IPS-NIHi7 (cell line): Measurements from ENCODE around the gene RHPN2.
"Not testable (repeated sequence)": the region's sequence is repeated elsewhere in the genome, so short reads cannot be mapped to it uniquely, and the experiment has no call there.

Source experiments
- DNase-seq: peaks from one replicate; pipeline ENCODE4 v3.0.0; 2012; ENCODE audit warnings: mixed read lengths; ENCODE audit errors: extremely low spot score

The RHPN2 gene

DNA sequence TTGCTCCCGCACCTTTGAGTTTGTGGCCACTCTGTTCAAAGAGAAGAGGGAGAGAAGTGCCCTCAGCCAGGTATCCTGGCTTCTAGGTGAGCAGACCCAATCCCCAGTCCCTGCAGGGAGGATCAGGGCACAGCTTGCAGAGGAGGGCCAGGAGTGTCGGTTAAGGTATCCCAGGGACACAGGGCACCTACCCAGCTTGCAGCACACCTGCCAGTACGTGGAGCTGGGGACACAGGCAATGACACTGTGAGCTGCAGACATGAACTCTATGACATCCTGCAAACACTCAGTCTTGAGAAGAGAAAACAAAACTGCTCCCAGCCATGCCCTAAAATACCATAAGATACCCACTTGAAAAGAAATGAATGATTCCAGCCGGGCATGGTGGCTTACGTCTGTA, 38.1 kb downstream of the RHPN2 start:
- not testable (repeated sequence) for DNase-seq

GRCh38 chr19:33025468-33026238, 39.0 kb downstream of the RHPN2 start:
- DNase-seq: not testable (repeated sequence)

GRCh38 chr19:33024398-33024797, 40.3 kb downstream of the RHPN2 start:
- no peak for DNase-seq

- DNase-seq: peak; percentile 81
Observed at GRCh38 chr19:33022472-33023116, 42.1 kb downstream of the RHPN2 start.

DNA sequence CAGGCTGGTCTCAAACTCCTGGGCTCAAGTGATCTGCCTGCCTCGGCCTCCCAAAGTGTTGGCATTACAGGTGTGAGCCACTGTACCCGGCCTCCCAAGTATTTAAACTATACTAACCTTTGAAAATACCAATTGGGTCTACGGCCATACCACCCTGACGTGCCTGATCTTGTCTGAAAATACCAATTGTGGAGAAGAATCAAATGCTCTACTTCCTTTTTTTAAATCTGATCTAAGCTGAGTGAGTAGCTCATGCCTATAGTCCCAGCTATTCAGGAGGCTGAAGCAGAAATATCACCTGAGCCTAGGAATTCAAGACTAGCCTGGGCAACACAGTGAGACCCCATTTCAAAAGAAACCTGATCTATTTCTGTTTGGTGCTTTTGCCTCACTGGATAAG, 53.8 kb downstream of the RHPN2 start:
- DNase-seq: not testable (repeated sequence)

GRCh38 chr19:33008738-33009137, 56.0 kb downstream of the RHPN2 start:
- DNase-seq: no peak

DNA sequence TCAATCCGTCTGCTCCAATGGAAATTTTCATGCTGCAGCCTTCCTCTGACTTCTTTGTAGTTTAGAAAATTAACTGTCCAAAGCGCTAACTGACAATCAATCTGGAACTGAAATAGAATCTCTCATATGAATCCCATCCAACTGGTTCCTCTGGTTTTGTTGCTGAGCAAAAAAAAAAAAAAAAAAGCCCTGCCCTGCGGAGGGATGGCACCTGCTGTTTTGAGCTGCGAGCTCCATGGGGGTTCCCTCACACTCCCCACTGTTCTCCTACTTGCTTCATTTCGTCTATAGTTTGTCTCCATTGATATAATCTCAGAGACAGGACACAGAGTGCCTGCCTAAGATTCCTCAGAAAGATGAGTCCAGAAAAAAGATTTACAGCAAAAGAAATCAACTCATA, 59.2 kb downstream of the RHPN2 start:
- no peak for DNase-seq

DNA sequence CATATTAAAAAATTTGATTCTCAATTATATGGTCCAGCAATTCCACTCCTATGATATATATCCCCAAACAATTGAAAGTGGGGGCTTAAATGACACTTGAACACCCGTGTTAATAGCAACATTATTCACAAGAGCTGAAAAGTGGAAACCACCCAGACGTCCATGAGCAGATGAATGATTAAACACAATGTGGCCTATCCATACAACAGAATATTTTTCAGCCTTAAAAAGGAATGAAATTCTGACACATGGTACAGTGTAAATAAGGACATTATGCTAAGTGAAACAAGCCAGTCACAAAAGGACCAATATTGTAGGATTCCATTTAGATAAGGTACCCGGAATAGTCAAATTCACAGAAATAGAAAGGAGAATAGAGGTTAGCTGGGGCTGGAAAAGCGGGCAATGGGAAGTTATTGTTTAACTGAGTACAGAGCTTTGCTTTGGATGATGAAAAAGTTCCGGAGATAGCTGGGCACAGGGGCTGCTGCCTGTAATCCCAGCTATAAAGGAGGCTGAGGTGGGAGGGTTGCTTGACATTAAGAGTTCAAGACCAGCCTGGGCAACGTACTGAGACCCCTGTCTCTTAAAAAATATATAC, 61.2 kb downstream of the RHPN2 start:
- DNase-seq: not testable (repeated sequence)

- DNase-seq: not testable (repeated sequence)
Observed at GRCh38 chr19:33002126-33002865, 62.4 kb downstream of the RHPN2 start.

DNA sequence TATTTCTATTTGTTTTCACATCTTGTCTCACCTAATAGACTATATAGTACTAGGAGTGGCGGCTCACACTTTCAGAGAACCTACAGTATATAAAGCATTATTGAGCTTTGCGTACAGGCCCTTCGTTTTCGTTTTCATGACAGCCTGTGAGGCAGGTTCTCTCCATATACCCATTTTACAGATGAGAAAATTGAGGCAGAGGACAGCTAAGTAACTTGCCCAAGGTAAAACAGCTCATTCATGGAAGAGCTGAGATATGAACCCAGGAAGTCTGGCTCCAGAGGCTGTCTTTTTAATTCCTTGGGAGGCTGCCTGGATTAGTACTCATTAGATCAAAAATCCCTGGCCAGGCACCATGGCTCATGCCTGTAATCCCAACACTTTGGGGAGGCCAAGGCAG, 63.8 kb downstream of the RHPN2 start:
- DNase-seq: no peak

DNA sequence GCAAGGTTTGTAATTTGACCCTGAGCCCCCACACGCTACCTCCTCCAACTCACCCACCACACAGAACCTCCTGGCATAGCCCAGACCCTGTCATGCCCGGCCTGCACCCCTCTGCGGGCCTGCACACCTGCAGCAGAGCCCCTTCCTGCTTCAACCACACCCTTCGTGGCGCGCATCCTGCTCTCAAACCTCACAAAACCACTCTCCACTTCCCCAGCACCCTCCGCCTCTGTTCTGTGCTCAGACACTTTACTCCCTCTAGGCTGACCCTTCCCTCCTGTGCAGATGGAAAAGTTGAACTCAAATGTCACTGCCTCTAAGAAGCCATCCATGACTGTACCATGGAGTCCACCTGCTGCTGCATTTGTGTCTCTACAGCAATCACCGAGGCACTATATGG, 64.2 kb downstream of the RHPN2 start:
- DNase-seq: no peak

- no peak for DNase-seq
Observed at GRCh38 chr19:32998722-32999121, 66.0 kb downstream of the RHPN2 start.

- no peak for DNase-seq
Observed at GRCh38 chr19:32997716-32998355, 66.9 kb downstream of the RHPN2 start.

GRCh38 chr19:32997061-32997464, 67.6 kb downstream of the RHPN2 start:
- DNase-seq: not testable (repeated sequence)

DNA sequence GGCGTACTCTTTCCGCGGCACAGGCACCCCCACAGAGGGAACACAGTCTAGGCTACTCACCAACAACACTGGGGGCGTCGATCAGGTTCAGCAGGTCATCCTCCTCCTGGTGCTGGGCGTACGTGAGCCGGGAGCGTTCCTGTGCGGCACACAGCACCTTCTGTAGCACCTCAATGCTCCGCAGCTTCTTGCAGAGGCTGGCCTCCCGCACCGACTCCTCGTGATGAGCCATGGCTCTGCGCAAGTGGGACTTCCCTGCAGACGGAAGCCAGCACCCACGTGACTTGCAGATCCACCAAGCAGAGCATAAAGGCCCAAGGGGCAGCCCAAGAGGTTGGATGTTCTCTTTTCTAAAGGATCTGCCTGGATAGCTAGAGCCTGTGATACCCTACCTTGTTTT, 68.7 kb downstream of the RHPN2 start:
- DNase-seq: not testable (repeated sequence)

DNA sequence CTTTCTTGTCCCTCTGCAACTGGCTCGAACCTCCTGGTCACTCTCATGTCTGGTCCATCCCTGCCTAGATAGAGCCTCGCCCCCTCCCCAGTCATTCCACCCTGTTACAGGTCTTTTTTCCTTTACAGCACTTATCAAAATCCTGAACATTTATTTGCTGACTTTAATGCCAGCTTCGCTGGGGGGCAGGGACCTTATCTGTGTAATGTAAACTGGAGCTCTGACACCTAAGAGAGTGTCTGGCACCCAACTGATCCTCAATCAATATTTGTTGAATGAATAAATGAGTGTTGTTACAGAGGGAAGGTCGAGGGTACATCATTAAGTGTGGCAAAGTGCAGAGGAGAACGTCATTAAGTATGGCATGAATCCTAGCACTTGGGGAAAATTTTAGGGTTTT, 76.0 kb downstream of the RHPN2 start:
- DNase-seq: no peak

GRCh38 chr19:32988254-32988653, 76.4 kb downstream of the RHPN2 start:
- not testable (repeated sequence) for DNase-seq

DNA sequence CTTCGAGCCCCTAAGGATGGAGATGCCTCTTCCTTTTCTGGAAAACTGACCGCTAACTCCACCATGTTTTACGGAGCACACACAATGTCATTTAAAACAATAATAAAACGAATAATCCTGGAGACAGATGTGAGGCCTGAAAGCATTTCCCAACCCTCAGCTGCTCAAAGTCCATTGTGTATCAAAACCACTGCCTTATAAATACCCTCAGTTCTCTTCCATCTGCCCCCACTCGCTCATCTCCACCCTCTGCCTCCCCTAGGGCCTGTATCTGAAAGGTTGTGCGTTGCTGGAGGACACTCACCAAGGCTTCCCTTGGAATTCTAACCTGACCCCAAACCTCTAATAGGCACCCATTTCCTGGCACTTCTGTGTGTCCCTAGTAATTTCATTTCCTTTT, 82.2 kb downstream of the RHPN2 start:
- not testable (repeated sequence) for DNase-seq

DNA sequence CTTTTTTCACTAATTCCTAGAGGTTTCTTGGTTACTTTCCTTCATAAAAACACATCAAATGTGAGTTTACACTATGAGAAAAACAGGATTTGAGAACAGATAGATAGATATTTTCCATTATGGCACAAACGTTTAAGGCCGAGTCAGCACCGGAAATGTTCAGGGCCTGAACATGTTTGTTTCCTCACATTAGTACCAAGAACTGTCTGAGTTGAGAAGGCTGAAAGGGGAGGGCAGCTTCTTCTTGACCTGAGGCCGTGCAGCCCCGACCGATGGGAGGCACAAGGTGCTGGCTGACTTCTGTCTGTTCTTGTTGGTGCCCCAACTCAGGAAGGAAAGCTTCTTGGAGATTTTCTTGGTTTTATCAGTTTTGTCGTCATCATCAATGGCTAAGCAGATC, 84.9 kb downstream of the RHPN2 start:
- not testable (repeated sequence) for DNase-seq

- not testable (repeated sequence) for DNase-seq
Observed at GRCh38 chr19:32977813-32978212, 86.9 kb downstream of the RHPN2 start.

- no peak for DNase-seq
Observed at GRCh38 chr19:32977280-32977679, 87.4 kb downstream of the RHPN2 start.
